Heart left ventricle (tissue), 16 donors: ENCODE measurements around the gene RHOB. TPM values are rescaled to one million over a fixed set of nuclear protein-coding genes. Genes with fewer than 3 reads are reported as not detected.
"Not testable (repeated sequence)": the region's sequence is repeated elsewhere in the genome, so short reads cannot be mapped to it uniquely, and the experiment has no call there.

Experiments used
- ATAC-seq, 4 donors: fragments of 200-7000 bp; cut with Tn5 transposase; one replicate each; pipeline ENCODE4 v1.9.1; 2020 to 2022; ENCODE audit warnings: moderate library complexity in 4 of 4, mild to moderate bottlenecking in 3 of 4, moderate number of reproducible peaks in 1 of 4
- DNase-seq, 5 donors: peaks; one replicate each; pipeline ENCODE4 v3.0.0-alpha.2; 2020
- H3K27ac ChIP-seq, 12 donors: fragments of 200-600 bp; sonication (generic) in 4 of 12; one replicate each; pipeline versions ENCODE4 v1.5.0 to v1.8.0; 2016 to 2022; ENCODE audit warnings: mild to moderate bottlenecking in 2 of 12
- H3K27me3 ChIP-seq, 9 donors: fragments of 200-600 bp; sonication (generic) in 2 of 9; one replicate each; pipeline versions ENCODE4 v1.5.1 to v1.8.0; 2016 to 2022; ENCODE audit warnings: mild to moderate bottlenecking in 3 of 9
- H3K36me3 ChIP-seq, 9 donors: fragments of 200-600 bp; sonication (generic) in 2 of 9; one replicate each; pipeline versions ENCODE4 v1.5.0 to v1.8.0; 2018 to 2022; ENCODE audit warnings: mild to moderate bottlenecking in 2 of 9
- H3K4me1 ChIP-seq, 12 donors: fragments of 200-600 bp; sonication (generic) in 4 of 12; one replicate each; pipeline versions ENCODE4 v1.5.0 to v1.8.0; 2016 to 2022; ENCODE audit warnings: mild to moderate bottlenecking in 3 of 12
- H3K4me3 ChIP-seq, 12 donors: fragments of 200-600 bp; sonication (generic) in 4 of 12; one replicate each; pipeline versions ENCODE4 v1.5.0 to v1.8.0; 2017 to 2022; ENCODE audit warnings: mild to moderate bottlenecking in 9 of 12, moderate library complexity in 4 of 12
- H3K9me3 ChIP-seq, 12 donors: fragments of 200-600 bp; sonication (generic) in 4 of 12; one replicate each; pipeline versions ENCODE4 v1.5.0 to v1.8.0; 2016 to 2022; ENCODE audit warnings: mild to moderate bottlenecking in 1 of 12
- CTCF ChIP-seq, 12 donors: fragments of 200-600 bp; sonication (generic) in 4 of 12; IDR thresholded peaks; one replicate each; pipeline versions ENCODE4 v1.5.0 to v1.8.0; 2018 to 2022; ENCODE audit warnings: antibody characterized with exemption in 12 of 12, mild to moderate bottlenecking in 5 of 12
- POLR2A ChIP-seq, 2 donors: fragments of 450-650 bp; IDR thresholded peaks; one replicate each; pipeline ENCODE4 v1.6.1; 2017; ENCODE audit warnings: antibody characterized with exemption in 2 of 2, mild to moderate bottlenecking in 2 of 2, moderate library complexity in 2 of 2
- WGBS, 4 donors: extraction: QIAGEN DNeasy Blood & Tissue Kit in 2 of 4; methylation state at CpG; one replicate each; pipeline versions ENCODE4 v1.1.5 to v1.1.7; 2013 to 2018; 5-methylcytosine and 5-hydroxymethylcytosine counted together
- intact Hi-C, 10 donors: fragments of 100-400 bp; cut with DNase I; formaldehyde crosslinking; loops; one replicate each; pipeline versions ENCODE4 v1.11.1 to v1.14.2; 2022
- polyA plus RNA-seq, 2 donors: library from polyadenylated mRNA; stranded (reverse); fragments of 200-250 nt; gene quantifications; one replicate each; pipeline ENCODE4 v1.2.3, GENCODE V29; 2013
- total RNA-seq, 9 donors: library from RNA; depleted of rRNA in 2 of 9; stranded (reverse); fragments of >200 nt in 2 of 9; fragmentation: NEBNext Ultra II Directional in 3 of 9; extraction: Animal tissue kit (Norgen Biotek cat#: 25700) in 3 of 9; gene quantifications; one replicate each; pipeline versions ENCODE4 v1.1.0 to v1.2.4, GENCODE V29; 2016 to 2023
- donor health status: ischemic (EF 13 %, LVEDD 7.1; RV severe dilation, severe dysfunction).
- donor health status: healthy with polysubstance abuse.
- donor health status: DM: no; HTN: yes; CAD: no.
- donor health status: DM: no; HTN: no; CAD: no.
- donor health status: ischemic (EF 25% LVEDD 6.9; RV normal size, moderate dysfunction).
- donor health status: ischemic (EF 25% LVEDD 5.7; RV mildly dilated, moderate dysfunction).
- donor health status: healthy.
- donor health status: DM: yes; HTN: yes; CAD: no.
- donor health status: ischemic (EF 35%, LVEDD 5.7; RV mildly dilated, moderate dysfunction).
- donor health status: nonischemic (EF 11% LVEDD 7.7; RV severe dilation, severe dysfunction).
- donor health status: DM: yes; HTN: yes; CAD: no.
- donor health status: PGD.
- donor health status: ischemic (EF 29% LVEDD 5.4; RV normal size, mild dysfunction).
- donor health status: nonischemic (EF 23%, LVEDD 6.1; RV moderate dilation, normal function).

The RHOB gene
- total and polyA plus RNA-seq, 11 donors = 105 to 429 (median 169) TPM

DNA sequence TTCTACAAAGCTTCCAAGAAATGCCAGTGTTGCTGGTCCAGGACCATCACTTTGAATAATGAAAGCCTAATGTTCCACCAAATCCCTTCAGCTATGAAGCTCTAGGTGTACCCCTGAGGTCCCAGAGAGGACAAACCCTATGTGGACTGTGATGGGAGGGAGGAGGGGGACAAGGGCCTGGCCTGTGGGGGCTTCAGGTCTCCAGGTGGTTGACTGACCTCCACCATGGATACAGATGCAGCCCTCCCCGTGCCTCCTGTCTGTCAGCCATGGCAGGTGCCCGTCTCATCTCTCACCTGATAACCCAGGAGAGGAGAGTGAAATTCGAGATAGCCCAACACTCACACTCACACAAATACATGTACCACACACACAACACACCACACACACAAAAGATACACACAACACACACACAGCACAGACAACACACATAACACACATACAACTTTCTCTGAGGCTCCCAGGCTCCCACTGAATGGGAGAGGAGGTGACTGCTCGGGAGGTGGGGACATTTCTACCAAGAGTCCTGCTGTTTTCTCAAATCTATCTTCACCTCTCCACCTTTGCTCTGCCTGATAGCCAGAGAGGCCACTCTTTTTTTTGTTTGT, 12.8 kb upstream of the RHOB start:
- peaks cover 0 to 48% (median 7%) of the 10 kb centered on the region in 12 donors for H3K4me1 ChIP-seq
- no peak overlapping the region for H3K27ac ChIP-seq
- H3K36me3 ChIP-seq = no peaks in the 10 kb centered on the region
- no peak for DNase-seq
- no peak for ATAC-seq
- H3K9me3 ChIP-seq = no peaks in the 10 kb centered on the region
- WGBS, 4 donors = 87 to 93% (median 91%) methylated on average over 4 of the region's 4 CpGs
- TF ChIP-seq POLR2A (IDR thresholded peaks at IDR 0.05) (no peak), CTCF (IDR thresholded peaks at IDR 0.05) (no peak)
- no peak overlapping the region for H3K4me3 ChIP-seq
- intact Hi-C loops = loop anchor here in 1 of 10 donors (10.0 kb wide), 1 partner anchor 49 kb away; no protein-coding TSS in a partner anchor
- H3K27me3 ChIP-seq = no peaks in the 10 kb centered on the region

DNA sequence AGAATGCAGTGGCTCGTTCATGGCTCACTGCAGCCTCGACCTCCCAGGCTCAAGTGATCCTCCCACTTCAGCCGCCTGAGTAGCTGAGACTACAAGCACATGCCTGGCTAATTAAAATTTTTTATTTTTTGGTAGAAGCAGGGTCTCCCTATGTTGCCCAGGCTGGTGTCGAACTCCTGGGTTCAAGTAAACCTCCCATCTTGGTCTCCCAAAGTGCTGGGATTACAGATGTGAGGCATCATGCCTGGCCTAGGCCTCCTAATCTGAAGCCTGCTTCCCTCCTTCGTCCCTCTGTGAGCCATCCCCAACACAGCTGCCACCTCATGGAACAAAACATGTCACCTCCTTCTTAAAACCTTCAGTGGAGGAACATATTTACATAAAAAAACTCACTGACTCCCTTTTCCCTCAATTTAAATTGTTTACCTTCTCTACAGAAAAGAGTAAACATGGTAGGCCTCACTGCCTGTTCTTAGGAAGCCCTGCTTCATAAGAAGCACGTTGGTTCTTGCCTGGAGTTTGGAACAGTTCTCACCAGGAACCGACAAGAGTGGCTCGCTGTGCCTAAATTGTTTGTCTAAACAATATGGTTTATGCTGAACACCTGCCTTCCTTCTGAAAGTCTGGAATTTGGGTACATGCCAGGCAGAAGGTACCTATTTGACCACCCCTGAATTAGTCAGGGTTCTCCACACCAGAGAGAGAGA, 12.1 kb upstream of the RHOB start:
- Histone ChIP-seq H3K36me3 (no peaks in the 10 kb centered on the region), H3K9me3 (no peaks in the 10 kb centered on the region), H3K4me1 (peaks cover 0 to 48% (median 6%) of the 10 kb centered on the region in 12 donors), H3K27ac (no peak overlapping the region), H3K4me3 (no peak overlapping the region), H3K27me3 (no peaks in the 10 kb centered on the region)
- ATAC-seq (no peak), DNase-seq (no peak)
- intact Hi-C loops = loop anchor here in 1 of 10 donors (10.0 kb wide), 1 partner anchor 50 kb away; no protein-coding TSS in a partner anchor
- 94 to 96% (median 94%) methylated on average over 8 of the region's 8 CpGs for WGBS, 4 donors
- TF ChIP-seq CTCF (IDR thresholded peaks at IDR 0.05) (no peak), POLR2A (IDR thresholded peaks at IDR 0.05) (no peak)

DNA sequence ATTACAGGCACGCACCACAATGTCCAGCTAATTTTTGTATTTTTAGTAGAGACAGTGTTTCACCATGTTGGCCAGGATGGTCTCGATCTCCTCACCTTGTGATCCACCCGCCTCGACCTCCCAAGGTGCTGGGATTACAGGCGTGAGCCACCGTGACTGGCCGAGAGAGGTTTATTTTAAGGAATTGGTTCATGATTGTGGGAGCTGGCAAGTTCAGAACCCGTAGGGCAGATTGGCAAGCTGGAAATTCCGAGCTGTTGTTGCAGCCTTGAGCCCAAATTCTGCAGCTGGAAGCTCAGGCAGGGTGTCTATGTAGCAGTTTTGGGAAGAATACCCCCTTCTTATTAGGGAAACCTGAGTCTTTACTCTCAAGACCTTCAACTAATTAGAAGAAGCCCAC, 11.4 kb upstream of the RHOB start:
- not testable (repeated sequence) for H3K27ac ChIP-seq, H3K27me3 ChIP-seq, H3K4me3 ChIP-seq, H3K36me3 ChIP-seq, H3K9me3 ChIP-seq, DNase-seq, ATAC-seq
- H3K4me1 ChIP-seq = peaks cover 0 to 48% (median 5%) of the 10 kb centered on the region in 12 donors
- intact Hi-C loops = loop anchor here in 1 of 10 donors (10.0 kb wide), 1 partner anchor 51 kb away; no protein-coding TSS in a partner anchor
- 89 to 92% (median 90%) methylated on average over 9 of the region's 9 CpGs for WGBS, 4 donors

GRCh38 chr2:20436716-20437470, 10.0 kb upstream of the RHOB start:
- Histone ChIP-seq H3K9me3 (no peaks in the 10 kb centered on the region), H3K27me3 (no peaks in the 10 kb centered on the region), H3K4me3 (no peak overlapping the region), H3K4me1 (peaks cover 0 to 37% (median 5%) of the 10 kb centered on the region in 12 donors), H3K36me3 (no peaks in the 10 kb centered on the region), H3K27ac (no peak overlapping the region)
- no peak for TF ChIP-seq POLR2A (IDR thresholded peaks at IDR 0.05)
- TF ChIP-seq CTCF (IDR thresholded peaks at IDR 0.05) = no peak
- 87 to 91% (median 90%) methylated on average over 7 of the region's 7 CpGs for WGBS, 4 donors
- DNase-seq (no peak), ATAC-seq (no peak)
- intact Hi-C loops = loop anchor here in 1 of 10 donors (10.0 kb wide), 1 partner anchor 52 kb away; no protein-coding TSS in a partner anchor
